GM21360 (cell line): ENCODE data around the gene OSBPL5.

Experiments
- ATAC-seq: cut with Tn5 transposase; IDR thresholded peaks from one replicate; pipeline ENCODE4 v1.9.1; 2021; ENCODE audit warnings: mild to moderate bottlenecking, moderate library complexity; ENCODE audit not compliant: unreplicated experiment

Gene OSBPL5

DNA sequence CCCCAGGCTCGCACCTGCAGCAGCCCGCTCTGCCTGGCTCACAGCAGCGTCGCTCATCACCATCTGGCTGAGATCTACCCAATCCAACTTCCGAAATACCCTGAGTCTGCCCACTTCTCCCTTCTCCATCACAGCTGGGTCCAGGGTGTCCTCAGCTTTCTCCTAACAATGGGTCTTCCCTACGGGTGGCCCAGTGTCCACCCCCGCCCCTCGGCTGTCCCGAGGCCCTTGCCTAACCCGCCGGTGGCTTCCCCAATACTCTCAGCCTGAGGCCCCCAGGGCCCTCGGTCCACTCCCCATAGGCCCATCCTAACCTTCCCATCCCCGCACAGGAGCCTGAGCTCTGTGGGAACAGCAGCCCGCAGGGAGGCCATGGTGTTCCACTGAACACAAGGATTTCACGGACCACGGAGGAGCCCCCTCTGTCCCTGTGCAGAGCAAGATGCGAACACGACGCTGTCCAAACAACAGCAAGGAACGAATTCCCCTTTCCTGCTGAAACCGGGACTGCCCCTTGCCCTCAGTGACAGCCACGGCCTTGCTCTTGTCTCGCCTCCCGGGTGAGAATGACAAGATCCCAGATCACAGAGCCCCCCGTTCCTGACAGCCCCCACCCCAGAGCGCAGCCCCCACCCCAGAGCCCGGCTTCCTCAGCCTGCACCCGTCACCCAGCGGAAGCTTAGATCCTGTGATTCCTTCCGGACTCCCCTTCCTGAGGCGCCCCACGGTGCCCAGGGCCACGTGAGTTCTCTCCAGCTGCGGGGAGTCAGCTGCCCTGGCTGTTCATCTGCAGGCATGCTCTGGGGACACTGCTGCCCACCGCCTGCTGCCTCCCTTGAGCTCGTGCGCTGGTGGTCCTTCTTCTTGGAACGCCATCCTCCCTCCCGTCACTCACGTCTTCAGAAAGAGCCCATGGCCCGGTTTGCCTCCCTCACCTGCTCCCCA lies 59.0 kb downstream of the OSBPL5 start:
- ATAC-seq, result no peak

DNA sequence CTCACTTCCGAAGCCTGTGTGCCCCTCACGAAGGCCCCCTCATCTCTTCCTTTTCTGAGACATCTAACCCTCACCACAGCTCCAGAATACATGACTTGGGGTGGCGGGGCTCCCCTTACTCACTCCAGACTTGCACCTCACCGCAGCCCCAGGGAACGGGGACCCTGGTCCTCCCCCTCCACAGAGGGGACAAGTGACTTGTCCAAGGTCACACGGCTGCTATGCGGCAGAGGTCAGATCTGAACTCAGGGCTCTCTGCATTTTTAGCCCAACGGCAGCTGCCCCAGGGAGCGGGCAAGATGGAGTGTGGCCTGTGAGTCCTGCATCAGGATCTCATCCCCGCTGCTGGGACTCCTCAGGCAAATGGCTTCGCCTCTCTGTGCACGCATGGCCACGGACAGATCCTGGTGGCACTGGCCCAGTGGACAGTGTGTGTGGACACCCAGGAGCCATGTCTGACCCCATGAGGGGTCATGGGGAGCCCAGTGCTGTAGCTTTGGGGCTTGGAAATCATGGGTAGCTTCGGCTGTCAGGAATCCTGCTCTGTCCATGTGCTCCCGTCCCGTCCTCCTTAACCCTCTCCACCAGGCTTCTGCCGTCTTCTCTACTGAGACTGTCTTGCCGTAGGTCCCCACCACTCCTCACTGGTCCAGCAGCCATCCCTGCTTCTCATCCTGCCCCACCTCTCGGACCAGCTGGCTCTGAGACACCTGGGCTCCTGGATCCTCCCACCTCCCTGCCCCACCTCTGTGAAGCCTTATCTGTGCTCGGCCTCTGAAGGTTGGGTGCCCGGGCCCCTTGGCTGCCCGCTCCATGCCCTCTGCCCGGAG lies 59.9 kb downstream of the OSBPL5 start:
- no peak for ATAC-seq

DNA sequence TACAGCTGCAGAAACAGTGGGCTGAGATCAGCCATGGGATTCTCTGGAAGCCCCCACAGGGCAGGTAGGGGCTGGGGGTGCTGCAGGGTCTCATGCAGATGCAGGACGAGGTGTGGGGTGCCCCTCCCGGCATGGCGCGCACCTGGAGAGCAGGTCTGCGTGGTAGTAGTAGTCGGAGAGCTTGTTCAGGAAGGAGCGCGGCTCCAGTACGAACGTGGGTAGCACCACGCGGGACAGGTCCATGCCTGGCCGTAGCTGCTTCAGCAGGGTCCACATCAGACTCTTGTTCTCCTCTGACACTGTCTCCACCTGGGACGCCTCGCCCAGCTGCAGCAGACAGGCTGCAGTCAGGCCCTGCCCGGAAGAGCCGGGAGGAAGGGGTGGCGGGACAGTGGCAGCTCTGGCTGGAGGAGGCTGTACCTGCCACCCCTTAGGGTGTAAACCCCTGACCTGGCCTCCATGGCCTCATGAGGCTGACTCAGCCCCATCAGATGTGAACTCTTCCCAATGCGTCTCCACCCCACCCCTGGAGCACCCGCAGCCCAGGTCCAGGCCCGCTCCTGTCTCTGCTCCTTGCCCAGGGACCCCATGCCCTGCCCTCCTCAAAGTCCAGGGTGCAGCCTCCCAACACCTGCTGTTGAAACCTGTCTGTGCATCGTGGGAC lies 60.9 kb downstream of the OSBPL5 start:
- no peak for ATAC-seq

DNA sequence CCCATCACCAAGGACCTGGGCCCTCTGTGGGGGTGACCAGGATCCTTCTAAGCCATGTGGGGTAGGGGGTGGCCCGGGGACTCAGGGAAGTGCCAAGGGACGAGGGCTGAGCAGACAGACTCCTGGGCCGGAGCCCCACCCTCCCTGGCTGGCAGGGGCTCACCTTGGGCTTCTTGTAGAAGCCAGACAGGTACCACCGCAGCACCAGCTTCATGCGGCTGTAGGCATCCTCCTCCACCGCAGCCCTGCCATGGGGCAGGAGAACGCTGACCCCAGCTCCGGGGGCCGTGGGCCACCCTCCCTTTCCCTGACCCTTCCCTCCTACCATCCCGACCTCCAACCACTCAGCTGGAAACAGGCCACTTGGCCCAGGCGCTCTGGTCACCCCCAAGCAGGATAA lies 62.0 kb downstream of the OSBPL5 start:
- no peak for ATAC-seq

DNA sequence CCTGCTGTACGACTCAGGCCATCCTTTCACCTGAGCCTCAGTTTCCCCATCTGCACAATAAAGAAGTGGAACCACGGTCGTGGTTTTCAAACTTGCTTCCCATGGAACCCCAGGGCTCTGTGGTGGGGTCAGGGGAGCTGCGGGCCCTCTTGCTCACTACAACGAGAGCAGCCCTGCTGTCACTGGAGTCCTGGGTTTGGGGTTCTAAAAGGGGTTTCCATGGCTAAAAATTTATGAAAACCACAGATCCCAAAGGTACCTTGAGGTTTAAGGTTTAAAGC lies 62.5 kb downstream of the OSBPL5 start:
- ATAC-seq, result no peak

DNA sequence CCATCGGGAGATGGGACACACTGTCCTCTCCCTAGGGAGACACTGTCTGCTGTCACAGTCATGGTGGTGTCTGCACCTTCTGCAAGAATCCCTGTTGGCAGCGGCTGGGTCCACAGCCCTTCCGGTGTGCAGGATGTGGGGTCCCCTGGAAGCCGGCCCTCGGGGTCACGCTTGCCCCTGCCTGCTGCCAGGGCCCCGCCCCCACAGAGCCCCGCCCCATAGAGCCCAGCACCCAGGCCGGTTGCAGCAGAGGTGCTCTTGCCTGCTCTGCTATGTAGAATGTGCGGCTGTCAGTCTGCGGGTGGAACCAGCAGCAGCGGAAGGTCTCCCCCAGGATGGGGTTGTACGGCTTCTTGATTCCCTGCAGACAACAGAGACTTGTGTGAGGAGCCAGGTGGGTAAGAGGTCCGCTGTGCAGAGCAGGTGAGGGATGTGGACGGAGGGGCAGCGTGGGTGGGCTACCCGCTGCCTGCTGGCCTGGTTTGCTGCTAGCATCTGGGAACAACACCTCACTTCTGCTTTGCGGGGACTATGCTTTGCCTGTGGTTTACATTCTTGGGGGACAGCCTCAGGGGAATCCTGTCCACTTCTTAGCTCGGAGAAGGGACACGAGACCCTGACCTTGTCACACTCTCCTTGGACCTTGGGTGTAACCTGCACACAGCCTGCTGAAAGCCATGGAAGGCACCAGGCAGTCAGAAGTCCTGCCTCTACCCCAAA lies 63.0 kb downstream of the OSBPL5 start:
- ATAC-seq, result no peak

DNA sequence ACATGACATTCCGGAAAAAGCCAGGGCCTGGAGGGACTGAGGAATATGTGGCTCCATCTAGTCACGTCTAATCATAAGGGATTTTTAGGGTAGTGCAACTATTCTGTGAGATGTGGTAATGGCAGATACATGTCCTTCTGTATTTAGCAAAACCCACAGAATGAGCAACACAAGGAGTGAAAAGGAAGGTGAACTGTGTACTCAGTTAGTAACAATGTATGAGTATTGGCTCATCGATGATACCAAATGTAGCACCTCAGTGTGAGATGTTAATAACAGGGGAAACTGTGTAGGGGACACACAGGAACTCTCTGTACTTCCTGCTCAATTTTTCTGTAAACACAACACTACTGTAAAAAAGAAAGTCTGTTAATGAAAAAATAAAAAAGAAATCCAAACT lies 65.9 kb downstream of the OSBPL5 start:
- no peak for ATAC-seq

DNA sequence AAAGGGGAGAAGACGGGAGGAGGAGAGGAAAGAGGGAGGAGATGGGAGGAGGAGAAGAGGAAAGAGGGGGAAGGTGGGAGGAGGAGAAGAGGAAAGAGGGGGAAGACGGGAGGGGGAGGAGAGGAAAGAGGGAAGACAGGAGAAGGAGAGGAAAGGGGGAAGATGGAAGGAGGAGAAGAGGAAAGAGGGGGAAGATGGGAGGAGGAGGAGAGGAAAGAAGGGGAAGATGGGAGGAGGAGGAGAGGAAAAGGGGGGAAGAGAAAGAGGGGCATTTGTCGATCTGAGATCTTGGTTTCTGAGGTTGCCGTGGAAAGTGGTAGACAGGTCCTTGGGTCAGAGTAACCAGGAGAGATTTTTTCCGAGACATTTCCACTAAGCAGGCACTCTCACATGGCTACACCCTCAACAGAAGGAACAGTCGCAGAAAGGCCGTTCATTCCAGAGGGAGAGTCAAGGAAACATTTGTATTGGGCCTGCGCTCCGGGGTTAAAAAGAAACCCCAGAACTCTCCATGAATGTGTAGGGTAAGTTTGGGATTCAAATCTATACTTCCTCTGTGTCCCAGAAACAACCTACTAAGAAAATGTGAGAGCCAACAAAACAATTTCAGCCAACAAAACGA lies 68.1 kb downstream of the OSBPL5 start:
- ATAC-seq, result no peak

DNA sequence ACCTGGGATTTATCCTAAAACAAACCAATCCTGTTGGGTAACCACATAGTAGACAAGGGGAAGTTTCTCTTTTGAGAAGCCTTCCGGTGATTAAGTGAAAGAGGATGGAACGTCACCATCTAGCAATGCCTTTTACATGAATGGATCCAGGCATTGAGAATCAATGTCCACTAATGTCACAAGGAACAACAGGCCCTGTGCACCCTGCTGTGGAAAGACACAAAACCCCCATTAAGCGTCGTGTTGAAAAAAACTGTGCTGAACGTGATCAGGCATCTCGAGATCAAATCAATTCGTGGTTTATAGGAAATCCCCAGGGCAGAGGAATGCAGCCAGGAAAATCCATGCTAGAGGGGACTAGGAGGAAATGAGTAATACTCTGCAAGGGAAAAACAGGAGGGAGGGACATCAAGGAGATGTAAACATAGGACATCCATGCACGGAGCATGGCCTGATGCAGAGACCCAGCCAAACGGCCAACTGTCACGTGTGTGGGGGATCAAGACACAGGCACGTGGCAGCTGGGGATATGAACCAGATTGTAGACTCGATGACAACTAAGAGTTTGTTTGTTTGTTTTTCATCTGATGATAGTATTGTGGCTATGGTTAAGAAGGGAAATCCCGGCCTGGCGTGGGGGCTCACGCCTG lies 69.3 kb downstream of the OSBPL5 start:
- ATAC-seq, result no peak

DNA sequence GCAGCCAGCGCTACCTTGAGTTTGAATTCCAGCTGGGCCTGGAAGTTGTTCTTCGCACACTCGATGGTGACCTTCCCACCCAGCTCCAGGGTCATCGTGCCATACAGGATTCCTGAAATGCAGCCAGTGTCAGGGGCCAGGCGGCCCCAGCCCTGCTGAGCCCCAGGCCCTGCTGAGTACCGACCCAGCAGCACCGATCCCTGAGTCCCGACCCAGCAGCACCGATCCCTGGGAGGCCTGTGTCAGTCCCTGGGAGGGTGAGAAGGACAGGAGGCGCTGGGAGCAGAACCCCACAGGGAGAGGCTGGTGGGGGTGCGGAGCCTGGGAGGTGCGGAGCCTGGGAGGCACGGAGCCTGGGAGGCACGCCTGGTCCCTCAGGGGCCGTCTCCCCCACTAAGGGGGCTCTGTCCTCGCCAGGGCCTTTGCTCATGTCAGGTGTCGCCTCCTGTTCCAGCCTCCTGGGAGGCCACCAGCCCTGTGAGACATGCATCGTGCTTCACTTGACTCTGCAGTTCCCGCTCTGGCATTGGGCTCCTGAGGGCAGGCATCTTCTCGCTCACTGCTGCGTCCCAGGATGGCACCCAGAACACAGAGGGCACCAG lies 70.8 kb downstream of the OSBPL5 start:
- ATAC-seq, result no peak

DNA sequence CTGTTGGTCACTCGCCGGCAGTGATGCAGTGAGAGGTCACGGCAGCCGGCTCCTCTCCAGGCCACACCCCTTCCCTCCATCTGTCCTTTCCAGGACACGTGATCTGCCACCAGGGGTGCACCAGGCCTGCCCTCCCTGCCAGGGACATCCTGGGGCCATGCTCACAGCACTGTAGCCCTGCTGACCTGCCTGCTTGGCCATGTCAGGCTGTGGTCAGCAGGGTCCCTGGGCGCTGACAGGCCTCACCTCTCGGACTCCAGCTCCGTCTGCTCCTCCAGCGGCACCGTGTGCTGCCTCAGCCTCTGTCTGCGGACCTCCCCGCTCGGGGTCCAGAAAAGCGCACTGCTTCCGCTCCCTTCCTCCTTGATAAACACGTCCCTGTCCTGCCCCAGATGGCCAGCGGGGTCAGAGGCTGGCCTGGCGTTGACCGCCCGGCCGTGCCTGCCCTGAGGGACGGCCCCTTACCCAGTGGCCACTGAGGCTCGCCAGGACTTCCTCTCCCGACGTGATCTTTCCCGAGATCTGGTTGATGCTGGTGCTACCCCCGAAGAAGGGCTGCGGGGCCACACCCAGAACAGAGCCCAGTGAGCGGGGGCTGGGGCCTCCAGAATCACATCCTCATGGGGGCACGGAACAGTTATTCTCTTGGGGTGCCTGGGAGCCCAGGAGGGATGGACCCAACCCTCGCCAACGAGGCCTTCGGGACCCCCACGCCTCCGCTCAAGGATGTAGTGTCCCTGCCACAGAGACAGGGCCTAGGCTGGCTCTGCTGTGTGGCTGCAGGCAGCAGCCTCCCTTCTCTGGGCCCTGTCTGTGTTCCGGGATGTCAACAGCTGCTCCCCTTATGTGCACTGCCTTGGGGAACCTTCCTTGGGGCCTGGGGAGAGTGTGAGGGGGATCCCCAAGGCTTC lies 71.6 kb downstream of the OSBPL5 start:
- no peak for ATAC-seq

DNA sequence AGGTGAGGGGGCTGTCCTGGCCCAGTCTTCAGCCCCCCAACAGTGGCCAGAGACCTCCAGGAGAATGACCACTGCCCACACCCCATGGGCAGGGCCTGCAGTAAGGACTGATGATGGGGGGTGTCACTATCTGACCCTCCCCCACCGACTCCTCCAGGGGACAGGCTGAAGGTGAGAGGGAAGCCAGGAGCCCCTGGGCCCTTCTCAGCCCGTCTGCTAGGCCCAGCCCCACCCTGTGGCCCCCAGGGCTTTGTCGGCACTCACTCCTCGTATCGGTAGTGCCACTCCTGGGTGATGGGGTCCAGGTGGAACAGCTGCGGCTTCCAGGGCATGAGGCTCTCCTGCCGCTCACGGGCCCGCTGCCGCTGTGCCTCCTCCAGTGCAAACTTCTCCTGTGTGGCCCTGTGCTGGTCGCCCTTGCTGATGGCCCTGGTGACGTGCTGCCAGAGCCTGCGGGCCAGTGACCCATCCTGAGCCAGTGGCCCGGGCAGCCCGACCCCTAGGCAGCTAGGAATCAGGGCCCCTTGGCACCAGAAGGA lies 72.4 kb downstream of the OSBPL5 start:
- ATAC-seq, result no peak

DNA sequence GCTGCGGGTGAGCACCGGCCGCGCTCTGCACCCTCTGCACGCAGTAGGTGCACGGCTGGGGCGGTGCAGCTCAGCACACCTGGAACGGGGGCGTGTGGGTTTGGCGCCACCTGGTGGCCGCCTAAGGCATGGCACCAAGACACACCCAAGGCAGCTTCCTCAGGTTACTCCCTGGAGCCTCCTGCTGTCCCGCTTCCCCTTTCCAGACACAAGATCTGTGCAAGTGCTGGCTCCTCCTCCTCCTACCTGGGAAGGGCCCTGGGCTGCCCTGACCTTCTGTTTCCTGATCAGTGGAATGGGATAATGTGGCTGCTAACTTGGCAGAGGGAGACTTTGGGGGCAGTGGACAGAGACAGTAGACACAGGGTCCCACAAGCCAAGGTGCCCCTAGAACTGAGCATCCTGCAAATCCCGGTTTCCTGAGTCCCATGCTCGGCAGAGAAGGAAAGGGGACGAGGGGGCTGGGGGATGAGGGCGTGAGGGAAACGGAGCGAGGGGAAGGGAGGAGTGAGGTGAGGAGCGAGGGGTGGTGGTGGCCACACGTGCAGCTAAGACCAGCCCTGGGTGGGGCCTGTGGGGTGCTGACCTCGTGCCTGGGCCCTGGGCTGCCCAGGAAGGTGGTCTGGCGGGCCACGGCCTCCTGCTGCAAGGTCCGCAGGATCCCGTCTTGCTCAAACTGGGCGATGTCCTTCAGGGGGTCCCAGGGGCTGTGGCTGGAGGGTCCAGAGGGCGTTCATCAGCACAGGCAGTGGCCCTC lies 73.1 kb downstream of the OSBPL5 start:
- ATAC-seq, result no peak

DNA sequence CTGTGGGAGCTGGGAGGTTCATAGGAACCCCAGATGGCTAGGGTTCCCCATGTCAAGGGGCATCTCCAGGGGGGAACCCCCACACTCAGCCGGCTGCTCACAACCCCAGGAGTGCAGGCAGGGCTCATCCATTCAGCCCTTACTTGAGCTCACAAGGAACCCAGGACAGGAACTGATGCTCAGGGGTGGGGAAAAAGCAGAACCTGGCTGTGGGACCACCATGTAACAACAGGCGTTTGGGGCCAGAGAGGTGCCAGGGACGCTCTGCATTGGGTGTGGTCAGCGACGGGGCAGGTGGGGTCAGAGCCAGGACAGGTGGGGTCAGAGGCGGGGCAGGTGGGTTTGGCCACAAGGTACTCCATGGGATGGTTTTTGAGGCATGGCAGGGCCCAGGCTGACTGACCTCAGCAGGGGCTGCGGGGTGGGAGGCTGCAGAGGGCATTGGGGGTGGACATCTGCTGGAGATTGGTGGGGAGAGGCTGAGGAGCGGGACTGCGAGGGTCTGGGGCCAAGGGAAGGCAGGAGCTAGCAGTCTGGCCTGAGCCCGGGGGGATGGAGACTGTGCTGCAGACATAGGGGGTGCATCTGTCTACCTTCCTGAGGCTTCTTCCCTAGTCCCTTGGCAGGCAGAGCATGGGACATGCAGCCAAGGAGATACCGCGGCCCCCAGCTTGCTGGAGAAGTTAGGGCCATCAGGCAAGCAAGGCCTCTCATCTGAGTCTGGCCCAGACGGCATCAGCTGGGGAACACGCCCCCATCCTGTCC lies 73.8 kb downstream of the OSBPL5 start:
- ATAC-seq, result no peak

DNA sequence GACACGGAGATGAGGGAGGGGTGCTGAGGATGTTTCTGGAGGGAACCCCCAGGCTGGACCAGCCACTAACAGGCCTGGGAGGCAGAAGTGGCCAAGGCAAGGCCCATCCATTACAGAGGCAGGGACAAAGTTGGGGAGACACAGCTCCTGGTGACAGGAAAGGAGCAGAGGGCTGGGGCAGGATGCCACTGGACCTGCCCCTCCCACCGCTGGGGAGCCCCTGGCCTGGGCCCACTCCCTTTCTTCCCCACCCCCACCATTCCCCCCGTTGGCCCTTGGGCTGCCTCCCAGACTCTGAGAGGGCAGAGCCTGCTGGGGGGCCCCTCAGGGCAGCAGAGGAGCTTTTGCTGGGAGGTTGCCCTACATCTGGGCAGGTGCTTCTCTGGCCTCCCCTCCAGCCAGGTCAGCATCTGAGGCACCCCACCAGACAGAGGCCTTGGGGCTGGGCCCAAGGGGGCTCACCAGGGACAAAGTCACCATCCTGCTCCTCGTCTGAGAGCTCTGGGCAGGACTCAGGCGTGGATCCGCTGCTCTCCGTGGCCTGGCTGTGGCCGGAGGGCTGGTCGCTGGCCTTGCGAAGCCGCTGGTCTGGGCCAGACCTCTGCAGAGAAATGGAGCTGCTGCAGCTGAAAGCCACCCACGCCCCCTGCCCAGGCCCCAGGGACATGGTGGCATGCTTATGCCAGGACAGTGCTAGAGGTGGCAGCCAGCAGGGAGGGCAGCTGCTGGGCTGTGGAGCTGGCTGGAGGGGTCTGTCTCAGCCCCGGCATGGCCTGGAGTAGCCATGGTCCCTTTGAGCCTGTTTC lies 74.8 kb downstream of the OSBPL5 start:
- ATAC-seq, result no peak
